Left hindlimb (tissue), 1 donor: ENCODE results near the gene HLF.
"Not testable (repeated sequence)": the region's sequence is repeated elsewhere in the genome, so short reads cannot be mapped to it uniquely, and the experiment has no call there.

Experiments used
- DNase-seq: peaks from one replicate; pipeline ENCODE4 v3.0.0-alpha.2; 2018

Gene HLF

GRCh38 chr17:55314061-55314783 lies 49.5 kb downstream of the HLF start:
- no peak for DNase-seq

GRCh38 chr17:55314784-55315491 lies 50.2 kb downstream of the HLF start:
- DNase-seq, result no peak

- no peak for DNase-seq
Observed at GRCh38 chr17:55316499-55316898, 51.7 kb downstream of the HLF start.

- no peak for DNase-seq
Observed at GRCh38 chr17:55317284-55317683, 52.5 kb downstream of the HLF start.

- DNase-seq, result no peak
Observed at GRCh38 chr17:55318081-55318480, 53.3 kb downstream of the HLF start.

- no peak for DNase-seq
Observed at GRCh38 chr17:55318715-55319487, 54.1 kb downstream of the HLF start.

- DNase-seq, result no peak
Observed at GRCh38 chr17:55319933-55320593, 55.3 kb downstream of the HLF start.

GRCh38 chr17:55320594-55321426 lies 56.0 kb downstream of the HLF start:
- no peak for DNase-seq

GRCh38 chr17:55321427-55322060 lies 56.8 kb downstream of the HLF start:
- DNase-seq, result no peak

GRCh38 chr17:55322453-55322985 lies 57.8 kb downstream of the HLF start:
- DNase-seq, result no peak

- DNase-seq, result no peak
Observed at GRCh38 chr17:55323518-55324295, 58.9 kb downstream of the HLF start.

GRCh38 chr17:55324296-55324978 lies 59.7 kb downstream of the HLF start:
- DNase-seq, result no peak

GRCh38 chr17:55325406-55325805 lies 60.6 kb downstream of the HLF start:
- DNase-seq, result no peak

GRCh38 chr17:55326030-55326429 lies 61.3 kb downstream of the HLF start:
- no peak for DNase-seq

- no peak for DNase-seq
Observed at GRCh38 chr17:55327225-55328088, 62.7 kb downstream of the HLF start.

GRCh38 chr17:55328514-55328913 lies 63.8 kb downstream of the HLF start:
- not testable (repeated sequence) for DNase-seq

GRCh38 chr17:55330344-55330933 lies 65.7 kb downstream of the HLF start:
- no peak for DNase-seq

GRCh38 chr17:55332296-55333041 lies 67.7 kb downstream of the HLF start:
- no peak for DNase-seq
